GM18868 (cell line): ENCODE measurements around the gene FGGY.

Experiments used
- ATAC-seq: cut with Tn5 transposase; IDR thresholded peaks from one replicate; pipeline ENCODE4 v1.9.1; 2021; ENCODE audit warnings: mild to moderate bottlenecking, moderate library complexity; ENCODE audit not compliant: unreplicated experiment

The FGGY gene

DNA sequence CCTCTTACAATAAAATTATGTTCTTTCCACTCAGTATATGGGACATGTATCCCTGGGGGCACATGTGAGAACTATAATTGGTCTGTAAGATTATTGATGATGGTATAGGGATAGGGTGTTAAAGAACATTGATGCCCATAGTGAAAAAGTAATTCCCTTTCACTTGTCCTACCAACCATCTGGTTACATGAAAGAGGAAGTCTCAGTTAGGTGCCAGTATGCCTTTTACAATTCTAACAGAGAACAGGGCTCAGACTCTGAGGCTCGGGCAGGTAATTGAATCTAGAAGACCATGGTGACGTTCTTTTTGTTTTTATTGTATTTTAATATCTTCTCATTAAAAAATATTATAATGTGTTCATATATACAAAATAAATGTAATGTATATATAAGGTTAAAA lies 113.6 kb downstream of the FGGY start:
- peak; percentile 53 for ATAC-seq

DNA sequence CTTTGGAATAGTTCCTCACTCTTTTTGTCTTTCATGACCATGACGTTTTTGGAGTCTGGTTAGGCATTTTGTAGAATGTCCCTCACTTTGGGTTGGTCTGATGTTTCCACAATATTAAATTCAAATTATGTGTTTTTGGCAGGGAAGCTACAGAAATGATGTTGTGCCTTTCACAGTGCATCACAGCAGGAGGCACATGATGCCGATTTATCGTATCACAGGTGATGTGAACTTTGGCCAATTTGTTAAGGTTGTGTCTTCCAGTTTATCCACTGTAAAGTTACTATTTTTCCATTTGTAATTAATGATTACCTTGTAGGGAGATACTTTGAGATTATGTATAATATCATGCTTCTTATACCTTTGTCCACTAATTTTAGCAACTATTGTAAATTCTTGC lies 114.3 kb downstream of the FGGY start:
- ATAC-seq: no peak

DNA sequence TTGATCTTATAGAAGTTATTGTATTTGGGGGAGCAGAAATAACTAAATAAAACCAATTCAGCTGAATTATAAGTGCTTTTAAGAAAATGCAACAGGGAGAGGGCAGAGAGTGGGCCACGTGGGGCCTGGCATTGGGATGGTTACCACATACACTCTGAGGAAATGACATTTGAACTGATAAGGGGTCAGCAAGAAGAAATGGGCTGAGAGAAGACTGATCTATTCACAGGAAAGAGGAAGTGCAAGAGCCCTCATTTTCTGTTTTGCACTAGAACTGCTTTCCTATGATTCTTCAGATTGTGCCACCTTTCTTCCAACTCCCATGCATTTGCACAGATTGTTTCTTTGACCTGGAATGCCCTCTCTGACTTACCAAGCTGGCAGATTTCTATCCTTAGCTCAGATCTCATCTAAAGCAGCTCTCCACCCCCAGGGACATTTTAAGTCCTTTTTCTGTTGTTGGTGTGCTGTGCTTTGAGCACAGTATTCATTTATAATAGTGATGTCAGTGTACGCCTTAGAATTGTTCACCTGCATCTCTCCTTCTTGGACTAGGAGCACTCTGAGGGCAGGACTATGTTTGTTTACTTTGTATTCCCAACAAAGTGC lies 115.9 kb downstream of the FGGY start:
- ATAC-seq: peak; percentile 36

DNA sequence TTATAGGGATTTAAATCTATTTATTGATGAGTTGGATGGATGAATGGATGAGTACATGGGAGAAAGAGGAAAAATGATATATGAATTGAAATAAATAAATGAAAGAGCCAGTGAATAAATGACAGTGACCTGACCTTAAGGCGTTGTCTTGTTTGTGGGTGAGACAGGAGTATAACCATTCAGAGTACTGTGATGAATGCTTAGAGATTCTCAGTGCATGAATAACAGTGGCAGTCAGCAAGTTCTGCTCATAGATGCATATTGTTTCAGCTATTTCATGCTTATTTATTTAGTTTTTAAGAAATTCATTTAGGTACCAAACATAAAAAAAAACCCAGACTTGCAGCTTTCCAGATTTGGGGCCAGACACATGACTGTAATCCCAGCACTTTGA lies 116.4 kb downstream of the FGGY start:
- ATAC-seq: no peak

GRCh38 chr1:59414406-59415133 lies 117.7 kb downstream of the FGGY start:
- ATAC-seq: no peak

- ATAC-seq: no peak
Observed at GRCh38 chr1:59415286-59415850, 118.5 kb downstream of the FGGY start.

GRCh38 chr1:59415881-59416280 lies 119.0 kb downstream of the FGGY start:
- no peak for ATAC-seq

GRCh38 chr1:59417406-59417805 lies 120.5 kb downstream of the FGGY start:
- ATAC-seq: no peak

DNA sequence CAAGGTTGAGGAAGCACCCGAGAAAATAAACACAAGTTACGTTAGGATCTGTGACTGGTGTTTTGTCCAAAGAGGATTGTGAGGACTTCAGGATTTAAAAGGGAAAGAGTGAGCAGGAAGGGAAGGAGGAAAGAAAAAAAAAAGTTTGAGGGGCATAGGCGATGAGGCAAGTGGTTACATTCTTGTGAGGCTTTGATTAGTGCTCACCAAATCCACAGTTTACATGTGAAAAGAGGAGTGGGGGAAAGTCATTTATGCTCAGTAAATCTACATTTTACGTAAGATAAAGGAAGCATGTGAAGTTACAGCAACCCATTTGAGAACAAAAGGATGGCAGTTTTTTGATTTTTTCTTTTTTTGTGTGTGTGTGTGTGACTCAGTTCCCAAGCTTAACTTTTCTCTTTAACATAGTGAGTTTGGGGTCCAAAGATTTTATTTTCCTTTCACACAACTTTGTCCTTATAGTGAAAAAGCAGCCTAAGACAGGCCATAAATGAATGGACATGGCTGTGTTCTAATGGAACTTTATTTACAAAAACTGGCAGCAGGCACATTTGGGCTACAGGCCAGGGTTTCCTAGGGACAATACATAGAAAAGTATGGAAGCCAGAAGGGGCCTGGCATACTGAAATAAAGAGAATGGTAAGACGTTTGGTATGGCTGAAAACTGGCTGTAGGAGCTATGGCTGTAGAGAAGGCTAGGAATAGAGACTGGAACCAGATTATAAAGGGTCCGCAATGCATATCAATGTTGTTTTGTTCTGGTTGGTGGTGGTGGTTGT lies 121.7 kb downstream of the FGGY start:
- no peak for ATAC-seq

DNA sequence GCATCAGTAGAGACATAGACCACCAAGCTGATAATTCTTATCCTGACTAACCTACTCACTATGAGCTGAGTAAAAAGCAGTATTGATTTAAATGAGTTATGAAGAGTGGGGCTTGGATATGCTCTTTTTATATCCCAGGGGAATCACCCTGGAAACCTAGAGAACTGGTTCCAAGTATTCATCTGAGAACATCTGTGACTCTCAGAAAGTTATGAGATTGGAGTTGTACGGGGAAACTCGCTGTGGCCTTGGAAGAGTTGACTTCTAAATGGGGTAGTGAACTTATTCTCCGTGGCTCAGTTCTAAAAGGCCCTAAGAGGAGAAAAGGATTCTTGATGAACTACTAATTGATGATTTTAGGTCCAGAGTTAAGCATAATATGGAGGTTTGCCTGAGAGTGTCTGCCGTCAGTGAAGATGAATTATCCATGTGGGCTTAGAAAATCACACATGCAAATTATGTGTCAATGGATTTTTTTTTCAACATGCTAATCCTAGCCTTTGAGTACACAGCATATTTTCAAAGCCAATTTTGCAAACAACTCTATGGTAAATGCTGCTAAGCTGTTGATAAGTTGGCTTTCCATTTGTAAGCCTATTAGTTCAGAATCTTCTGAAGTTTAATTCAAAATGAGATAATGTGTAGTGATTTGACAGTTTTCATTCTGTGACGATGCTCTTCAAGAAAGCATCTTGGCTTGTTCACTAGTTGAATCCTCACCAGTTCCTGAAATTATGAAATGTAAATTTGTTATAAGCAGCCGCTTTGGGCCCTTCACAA lies 122.7 kb downstream of the FGGY start:
- no peak for ATAC-seq

DNA sequence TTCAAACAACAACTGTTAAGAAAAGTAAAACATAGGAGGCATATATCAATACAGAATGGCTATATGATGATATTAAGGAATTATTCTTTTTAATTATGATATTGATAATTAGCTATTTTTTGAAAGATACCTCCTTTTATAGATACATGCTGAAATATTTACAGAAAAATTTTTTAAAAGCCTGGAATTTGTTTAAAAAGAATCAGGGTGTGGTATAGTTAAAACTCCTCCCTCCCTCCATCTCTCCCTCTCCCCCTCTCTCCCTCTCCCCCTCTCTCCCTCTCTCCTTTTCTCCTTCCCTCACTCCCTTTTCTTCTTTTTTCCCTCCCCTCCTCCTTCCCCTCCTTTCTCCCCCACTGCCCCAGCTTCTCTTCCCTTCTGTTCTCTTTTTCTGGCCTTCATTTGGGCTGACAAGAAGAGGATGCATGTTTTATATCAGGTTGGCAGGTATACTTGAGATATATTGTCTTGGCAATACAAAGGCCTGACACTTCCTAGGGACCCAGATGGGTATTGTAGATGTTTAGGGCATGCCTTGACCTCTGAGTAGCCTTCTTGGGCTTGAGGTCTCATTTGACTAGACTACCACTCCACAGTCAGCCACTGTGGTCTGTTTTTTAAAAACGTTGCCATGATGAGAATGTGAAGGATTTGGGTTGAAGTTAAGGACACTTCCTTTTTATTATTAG lies 124.5 kb downstream of the FGGY start:
- ATAC-seq: no peak

DNA sequence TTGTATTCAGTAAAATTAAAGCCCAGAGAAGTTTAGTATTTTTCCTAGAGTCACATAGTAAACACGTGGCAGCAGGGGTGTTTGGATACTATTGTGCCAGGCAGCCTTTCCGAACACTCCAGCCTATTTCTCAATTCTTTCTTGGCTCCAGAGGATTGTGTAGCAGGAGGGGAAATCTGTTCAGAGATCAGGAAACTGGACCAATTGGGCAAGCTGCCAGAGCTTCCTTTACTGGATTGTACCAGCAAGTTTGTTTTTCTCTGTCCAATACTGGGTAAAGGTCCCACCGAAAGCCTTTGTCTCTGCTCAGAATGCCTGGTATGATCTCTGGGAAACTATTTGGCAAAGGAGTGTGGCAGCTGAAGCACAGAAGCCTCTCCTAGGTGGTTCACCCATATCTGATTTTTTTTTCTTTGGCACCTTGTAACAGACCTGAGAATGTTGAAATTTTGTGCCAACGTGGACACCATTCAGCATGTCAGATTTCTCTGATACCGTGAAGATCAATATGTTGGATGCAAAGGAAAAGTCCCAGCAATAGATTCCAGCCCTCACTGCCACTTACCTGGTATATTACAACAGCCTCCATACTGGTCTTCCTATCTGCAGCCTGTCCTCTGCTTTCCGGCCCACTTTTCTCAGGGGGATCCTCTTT lies 126.2 kb downstream of the FGGY start:
- no peak for ATAC-seq

DNA sequence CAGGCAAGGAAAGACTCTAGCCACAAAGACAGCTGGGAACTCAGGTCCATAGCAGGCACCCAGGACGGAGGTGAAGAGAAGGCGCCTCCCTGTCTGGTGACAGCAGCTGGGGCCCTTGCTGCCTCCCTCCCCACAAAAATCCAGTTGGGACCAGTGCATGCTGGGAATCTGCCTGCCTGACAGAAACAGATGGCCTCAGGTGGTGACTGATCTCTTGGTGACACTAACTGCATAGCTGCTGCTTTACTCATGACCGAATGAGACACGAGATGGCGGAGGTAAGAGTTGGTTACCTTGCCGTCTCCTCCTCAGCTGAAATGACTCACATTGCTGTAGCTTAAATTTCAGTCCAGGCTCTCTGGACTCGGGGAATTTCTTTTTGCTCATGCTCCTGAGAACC lies 130.3 kb downstream of the FGGY start:
- ATAC-seq: no peak

- ATAC-seq: no peak
Observed at GRCh38 chr1:59427784-59428183, 130.9 kb downstream of the FGGY start.

DNA sequence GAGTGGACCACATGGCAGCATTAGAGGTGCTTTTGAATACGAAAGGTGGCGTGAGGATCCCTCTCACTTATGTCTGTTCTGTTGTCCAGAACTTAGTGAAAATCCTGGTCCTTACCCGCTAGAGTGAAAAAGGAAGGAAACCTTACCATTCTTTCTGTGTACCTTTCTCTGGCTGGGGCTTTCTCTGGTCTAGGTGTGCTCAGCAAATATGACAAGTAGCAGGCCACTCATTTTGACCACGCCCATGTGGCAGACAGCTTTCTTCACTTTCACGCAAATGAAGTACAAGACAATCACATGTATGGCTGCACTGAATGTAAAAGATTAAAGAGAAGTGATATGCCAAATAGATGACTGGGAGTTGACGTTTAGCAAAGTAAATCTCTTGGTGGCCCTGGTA lies 131.9 kb downstream of the FGGY start:
- no peak for ATAC-seq

DNA sequence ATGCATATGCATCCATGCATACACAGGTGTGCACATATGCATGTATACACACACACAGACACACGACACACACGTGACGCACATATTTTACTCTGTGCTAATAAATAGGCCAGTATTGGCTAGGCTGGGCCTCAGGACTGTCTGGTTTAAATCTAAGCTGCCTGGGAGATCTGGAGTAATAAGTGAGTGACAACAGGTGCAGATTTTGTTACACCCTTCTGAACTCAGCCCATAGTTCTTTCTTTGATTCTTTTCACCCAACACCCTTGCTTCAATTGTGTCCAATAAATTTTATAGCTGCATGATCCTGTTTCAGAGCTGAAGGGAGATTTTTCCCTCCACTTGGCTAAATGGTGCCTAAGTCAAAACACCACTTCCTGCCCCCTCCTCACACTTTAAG lies 132.8 kb downstream of the FGGY start:
- ATAC-seq: no peak

DNA sequence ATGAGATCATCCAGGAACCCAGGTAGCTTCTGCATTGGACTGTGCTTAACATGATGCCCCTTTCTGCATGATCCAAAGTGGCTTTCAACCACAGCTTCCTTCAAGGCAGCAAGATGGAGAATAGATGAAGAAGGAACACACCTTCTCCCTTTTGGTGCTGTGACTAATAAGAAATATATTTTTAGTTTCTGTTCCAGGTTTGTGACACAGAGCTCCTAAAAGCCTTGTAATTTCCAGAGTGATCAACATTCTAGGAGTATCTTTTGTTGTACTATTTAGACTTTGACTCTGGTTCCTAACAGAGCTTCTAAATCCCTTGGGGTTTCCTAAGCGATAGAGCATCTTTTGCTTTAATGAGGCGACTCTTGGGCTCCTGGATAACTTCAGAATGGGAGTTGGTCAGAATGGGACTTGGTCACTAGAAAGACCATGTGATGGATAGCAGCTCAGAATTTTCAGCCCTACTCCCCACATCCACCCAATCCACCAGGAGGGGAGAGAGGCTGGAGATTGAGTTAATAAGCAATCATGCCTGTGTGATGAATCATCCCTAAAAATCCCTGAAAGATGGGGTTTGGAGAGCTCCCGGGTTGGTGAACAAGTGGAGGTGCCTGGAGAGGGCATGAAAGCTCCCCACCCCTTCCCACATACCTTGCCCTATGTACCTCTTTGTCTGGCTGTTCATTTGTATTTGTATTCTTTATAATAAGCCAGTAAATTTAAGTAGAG lies 134.8 kb downstream of the FGGY start:
- ATAC-seq: no peak

GRCh38 chr1:59432531-59433439 lies 135.9 kb downstream of the FGGY start:
- ATAC-seq: peak; percentile 95
